Measurements from ENCODE around the gene CHI3L2. TPM values are rescaled to one million over a fixed set of nuclear protein-coding genes. Genes with fewer than 3 reads are reported as not detected.

CHI3L2 gene
- total and polyA plus RNA-seq, 11 donors = 1.0 to 23.0 (median 2.1) TPM; not detected in 1

- TF ChIP-seq CTCF (IDR thresholded peaks at IDR 0.05) (no peak), POLR2A (IDR thresholded peaks at IDR 0.05) (no peak)
- ATAC-seq = no peak
- Histone ChIP-seq H3K36me3 (peaks cover 0 to 23% (median 0%) of the 10 kb centered on the region in 9 donors), H3K27me3 (peaks cover 0 to 7% (median 2%) of the 10 kb centered on the region in 9 donors), H3K4me3 (peak overlapping the region in 6 of 12 donors; percentile 6 to 67 (median 24)), H3K27ac (peak overlapping the region in 1 of 12 donors; percentile 95), H3K4me1 (peaks cover 0 to 86% (median under 1%) of the 10 kb centered on the region in 12 donors), H3K9me3 (no peaks in the 10 kb centered on the region)
- WGBS, 4 donors = 95 to 98% (median 97%) methylated on average over 5 of the region's 5 CpGs
- DNase-seq = no peak
- intact Hi-C loops (cut with DNase I) = no loop called here
Measured at GRCh38 chr1:111198836-111199235, 28.7 kb upstream of the CHI3L2 start.

GRCh38 chr1:111199329-111199728 is 28.2 kb upstream of the CHI3L2 start:
- 89 to 100% (median 92%) methylated on average over 3 of the region's 3 CpGs for WGBS, 4 donors
- no peak for TF ChIP-seq POLR2A (IDR thresholded peaks at IDR 0.05)
- TF ChIP-seq CTCF (IDR thresholded peaks at IDR 0.05) = no peak

GRCh38 chr1:111199881-111200801 is 27.4 kb upstream of the CHI3L2 start, which contains the start of gene DENND2D:
TSS of gene DENND2D (minus strand) at chr1:111200646. CDS start at chr1:111200459, 187 bp downstream.
- Histone ChIP-seq H3K27ac (peak within 1 kb of the TSS in 7 of 12 donors; percentile 10 to 95 (median 14)), H3K27me3 (peaks cover 0 to 19% (median 4%) of the 10 kb centered on the region in 9 donors), H3K9me3 (no peaks in the 10 kb centered on the region), H3K36me3 (peaks cover 0 to 16% (median 0%) of the 10 kb centered on the region in 9 donors), H3K4me1 (peaks cover 0 to 83% (median 6%) of the 10 kb centered on the region in 12 donors), H3K4me3 (peak within 1 kb of the TSS in 6 of 12 donors; percentile 6 to 67 (median 13))
- DNase-seq (peak in 4 of 5 donors; percentile 44 to 58 (median 54)), ATAC-seq (peak; percentile 35 to 66 (median 54))
- no peak for TF ChIP-seq POLR2A (IDR thresholded peaks at IDR 0.05)
- no peak for TF ChIP-seq CTCF (IDR thresholded peaks at IDR 0.05)
- 83 to 92% (median 91%) methylated on average over 16 to 17 of the region's 17 CpGs for WGBS, 4 donors
- intact Hi-C loops (cut with DNase I) = no loop called here

More at GRCh38 chr1:111199329-111199728, 28.2 kb upstream of the CHI3L2 start:
- DNase-seq (no peak), ATAC-seq (no peak)
- intact Hi-C loops (cut with DNase I) = no loop called here
- peaks cover 0 to 12% (median 3%) of the 10 kb centered on the region in 9 donors for H3K27me3 ChIP-seq
- peak overlapping the region in 6 of 12 donors; percentile 6 to 67 (median 24) for H3K4me3 ChIP-seq
- peaks cover 0 to 23% (median 0%) of the 10 kb centered on the region in 9 donors for H3K36me3 ChIP-seq
- no peaks in the 10 kb centered on the region for H3K9me3 ChIP-seq
- H3K27ac ChIP-seq = peak overlapping the region in 5 of 12 donors; percentile 11 to 95 (median 38)
- H3K4me1 ChIP-seq = peaks cover 0 to 83% (median 5%) of the 10 kb centered on the region in 12 donors

DNA sequence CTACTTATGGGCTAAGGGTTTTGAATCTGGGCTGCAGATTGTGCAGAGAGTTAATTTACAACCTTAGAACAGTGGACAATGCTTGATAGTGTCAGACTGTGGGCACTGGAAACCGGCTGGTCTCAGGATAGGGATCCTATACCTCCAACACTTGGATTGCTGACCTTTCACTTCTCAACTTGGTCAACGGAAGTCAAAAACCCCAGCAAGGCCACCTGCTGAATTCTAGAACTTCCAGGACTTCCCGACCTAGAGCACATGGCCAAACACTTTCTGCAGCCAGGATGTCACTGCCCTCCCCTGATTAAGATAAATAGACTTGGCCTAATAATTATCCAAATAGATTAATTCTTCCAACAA is 26.7 kb upstream of the CHI3L2 start:
- intact Hi-C loops (cut with DNase I) = no loop called here
- H3K4me1 ChIP-seq = peaks cover 0 to 83% (median 6%) of the 10 kb centered on the region in 12 donors
- ATAC-seq = no peak
- DNase-seq = no peak
- WGBS, 4 donors = 55 to 75% (median 68%) methylated on average over 3 of the region's 3 CpGs
- H3K27ac ChIP-seq = peak overlapping the region in 3 of 12 donors; percentile 29 to 95 (median 41)
- H3K9me3 ChIP-seq = no peaks in the 10 kb centered on the region
- TF ChIP-seq POLR2A (IDR thresholded peaks at IDR 0.05) (no peak), CTCF (IDR thresholded peaks at IDR 0.05) (no peak)
- peaks cover 0 to 9% (median 0%) of the 10 kb centered on the region in 9 donors for H3K36me3 ChIP-seq
- H3K27me3 ChIP-seq = peaks cover 0 to 22% (median 4%) of the 10 kb centered on the region in 9 donors
- peak overlapping the region in 2 of 12 donors; percentile 38 to 67 for H3K4me3 ChIP-seq

All from heart left ventricle (tissue), 16 donors.